Uterus (tissue), 2 donors: ENCODE results near the gene MLH1.

Source experiments
- CTCF ChIP-seq, 4 experiments: fragments of 200-600 bp in 2 of 4; fragments of 450-650 bp in 2 of 4; sonication (generic) in 2 of 4; IDR thresholded peaks; one replicate each; pipeline ENCODE4 v1.5.1; 2016 to 2019; ENCODE audit warnings: antibody characterized with exemption in 4 of 4, mild to moderate bottlenecking in 2 of 4, moderate library complexity in 1 of 4
- POLR2A ChIP-seq, 2 donors: fragments of 450-650 bp; IDR thresholded peaks; one replicate each; pipeline ENCODE4 v1.6.1; 2016; ENCODE audit warnings: antibody characterized with exemption in 2 of 2, mild to moderate bottlenecking in 1 of 2, moderate library complexity in 1 of 2

- TF ChIP-seq POLR2A (IDR thresholded peaks at IDR 0.05): no peak
- no peak for TF ChIP-seq CTCF (IDR thresholded peaks at IDR 0.05)
Observed at GRCh38 chr3:37016903-37017302, 23.6 kb downstream of the MLH1 start.
